WTC11 (cell line): Measurements from ENCODE around the gene WTIP. TPM values are rescaled to one million over a fixed set of nuclear protein-coding genes. Genes with fewer than 3 reads are reported as not detected.

Experiments
- ATAC-seq: fragments of 200-7000 bp; cut with Tn5 transposase; 2 replicates; pipeline ENCODE4 v1.10.0; 2021; ENCODE audit warnings: mild to moderate bottlenecking, moderate library complexity
- CTCF ChIA-PET: fragments of 300-600 bp; sonication (Branson Sonifier 250); formaldehyde crosslinking; loops from one replicate; lab custom pipeline; 2021; ENCODE audit warnings: antibody characterized with exemption; lab: Charles Lee
- POLR2A ChIA-PET: fragments of 350-600 bp; sonication (Branson Sonifier 250); formaldehyde crosslinking; loops from one replicate; lab custom pipeline; 2021; ENCODE audit warnings: antibody characterized with exemption; lab: Charles Lee
- DNase-seq: peaks from one replicate; pipeline ENCODE4 v3.0.0; 2021; ENCODE audit warnings: low spot score
- H3K27ac Mint-ChIP-seq: 2 replicates; pipeline ENCODE4 v1.8.0; 2021; ENCODE audit warnings: mixed read lengths
- H3K27me3 Mint-ChIP-seq: 2 replicates; pipeline ENCODE4 v1.8.0; 2021; ENCODE audit warnings: low read depth, mild to moderate bottlenecking, moderate library complexity, mixed read lengths
- H3K36me3 Mint-ChIP-seq: 2 replicates; pipeline ENCODE4 v1.8.0; 2021; ENCODE audit warnings: mixed read lengths
- H3K4me1 Mint-ChIP-seq: 2 replicates; pipeline ENCODE4 v1.8.0; 2022; ENCODE audit warnings: mixed read lengths
- H3K4me3 Mint-ChIP-seq: 2 replicates; pipeline ENCODE4 v1.8.0; 2021; ENCODE audit warnings: mild to moderate bottlenecking, moderate library complexity, mixed read lengths
- H3K9me3 Mint-ChIP-seq: 2 replicates; pipeline ENCODE4 v1.8.0; 2021; ENCODE audit warnings: mixed read lengths
- AFF4 ChIP-seq: sonication (generic); formaldehyde crosslinking; IDR thresholded peaks from 2 replicates; pipeline ENCODE4 v1.8.1; 2023; ENCODE audit warnings: mild to moderate bottlenecking, missing genetic modification reagents, borderline replicate concordance
- CTCF ChIP-seq: fragments of 200-600 bp; IDR thresholded peaks from 2 replicates; pipeline ENCODE4 v1.8.0; 2022; ENCODE audit warnings: antibody characterized with exemption
- FOXP1 ChIP-seq: sonication (generic); formaldehyde crosslinking; IDR thresholded peaks from 2 replicates; pipeline ENCODE4 v1.8.0; 2022; ENCODE audit warnings: missing genetic modification reagents, mild to moderate bottlenecking, moderate library complexity, borderline replicate concordance
- JUN ChIP-seq: sonication (generic); formaldehyde crosslinking; IDR thresholded peaks from 2 replicates; pipeline ENCODE4 v1.8.0; 2023; ENCODE audit warnings: mild to moderate bottlenecking, missing genetic modification reagents
- NFYB ChIP-seq: sonication (generic); formaldehyde crosslinking; conservative IDR thresholded peaks from 2 replicates; pipeline ENCODE4 v1.8.0; 2022; ENCODE audit warnings: low read depth, missing genetic modification reagents
- NR1H2 ChIP-seq: sonication (generic); formaldehyde crosslinking; IDR thresholded peaks from 2 replicates; pipeline ENCODE4 v1.9.0; 2021; ENCODE audit warnings: mild to moderate bottlenecking, moderate library complexity, missing genetic modification reagents
- NR3C1 ChIP-seq: sonication (generic); formaldehyde crosslinking; conservative IDR thresholded peaks from 2 replicates; pipeline ENCODE4 v1.8.1; 2023; ENCODE audit warnings: low read depth, mild to moderate bottlenecking, missing genetic modification reagents
- RELA ChIP-seq: sonication (generic); formaldehyde crosslinking; IDR thresholded peaks from 2 replicates; pipeline ENCODE4 v1.8.1; 2022; ENCODE audit warnings: missing genetic modification reagents, mild to moderate bottlenecking, borderline replicate concordance
- ZNF423 ChIP-seq: fragments of 250-450 bp; sonication (Bioruptor Pico); IDR thresholded peaks from 2 replicates; pipeline ENCODE4 v2.1.2; 2022; ENCODE audit warnings: mild to moderate bottlenecking, moderate library complexity
- ZNF532 ChIP-seq: fragments of 250-450 bp; sonication (Bioruptor Pico); IDR thresholded peaks from 2 replicates; pipeline ENCODE4 v1.9.0; 2021; ENCODE audit warnings: mild to moderate bottlenecking, borderline replicate concordance
- ZSCAN18 ChIP-seq: fragments of 250-450 bp; sonication (Bioruptor Pico); IDR thresholded peaks from 2 replicates; pipeline ENCODE4 v2.1.2; 2022; ENCODE audit warnings: mild to moderate bottlenecking, moderate library complexity
- total RNA-seq: library from RNA; stranded (reverse); gene quantifications from 3 replicates; pipeline ENCODE4 v1.2.3, GENCODE V29; 2021
- TF ChIP-seq, protein P1 (sequence below): fragments of 250-450 bp; sonication (Bioruptor Pico); IDR thresholded peaks from 2 replicates; pipeline ENCODE4 v1.9.0; 2021; ENCODE audit warnings: moderate library complexity, mild to moderate bottlenecking, inconsistent platforms, borderline replicate concordance
- TF ChIP-seq, protein P2 (sequence below): sonication (generic); formaldehyde crosslinking; IDR thresholded peaks from 2 replicates; pipeline ENCODE4 v1.8.0; 2022; ENCODE audit warnings: mild to moderate bottlenecking, missing genetic modification reagents

Gene WTIP
- total RNA-seq, 1 experiment from 2014 or later, result 14.3 TPM

DNA sequence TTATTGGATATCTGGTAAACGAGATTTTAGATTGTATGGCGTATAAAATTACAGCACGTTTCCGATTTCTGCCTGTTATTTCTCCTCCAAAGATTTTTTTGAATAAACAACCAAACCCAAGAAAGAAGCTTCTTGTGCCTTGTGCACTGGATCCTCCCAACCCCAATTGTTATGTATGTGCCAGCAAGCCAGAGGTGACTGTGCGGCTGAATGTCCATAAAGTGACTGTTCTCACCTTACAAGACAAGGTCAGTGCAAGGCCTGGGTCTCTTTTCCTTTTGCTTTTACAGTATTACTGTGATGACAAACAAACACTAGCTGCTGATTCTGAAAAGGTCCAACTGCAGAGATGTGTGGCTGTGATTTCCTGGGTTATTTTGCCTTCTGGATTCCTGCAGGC lies 22.9 kb upstream of the WTIP start:
- ATAC-seq, result no peak
- no peaks in the 10 kb centered on the region for H3K27me3 Mint-ChIP-seq
- no peak overlapping the region for H3K4me3 Mint-ChIP-seq
- no peak for TF ChIP-seq AFF4
- TF ChIP-seq, all 79 proteins: peak for 0
- Mint-ChIP-seq H3K9me3 (no peaks in the 10 kb centered on the region), H3K4me1 (peaks cover 19% of the 10 kb centered on the region), H3K27ac (peak overlapping the region; percentile 98; the same call in 1 of the 2 replicates), H3K36me3 (peaks cover 72% of the 10 kb centered on the region)
- POLR2A ChIA-PET, result no interaction called here
- DNase-seq, result no peak
- CTCF ChIA-PET, result no interaction called here

- Mint-ChIP-seq H3K27me3 (no peaks in the 10 kb centered on the region), H3K9me3 (no peaks in the 10 kb centered on the region), H3K4me1 (peaks cover 19% of the 10 kb centered on the region), H3K36me3 (peaks cover 71% of the 10 kb centered on the region), H3K27ac (peak overlapping the region; percentile 75; the same call in 1 of the 2 replicates), H3K4me3 (no peak overlapping the region)
- ATAC-seq, result no peak
- TF ChIP-seq CTCF (no peak), AFF4 (no peak), NR1H2 (no peak), FOXP1 (CRISPR knock-in tag) (no peak), ZNF532 (CRISPR knock-in tag) (no peak), ZNF423 (no peak), NR3C1 (no peak), NFYB (CRISPR knock-in tag) (no peak), ZSCAN18 (no peak), JUN (CRISPR knock-in tag) (no peak), RELA (no peak)
- TF ChIP-seq, protein P1, sequence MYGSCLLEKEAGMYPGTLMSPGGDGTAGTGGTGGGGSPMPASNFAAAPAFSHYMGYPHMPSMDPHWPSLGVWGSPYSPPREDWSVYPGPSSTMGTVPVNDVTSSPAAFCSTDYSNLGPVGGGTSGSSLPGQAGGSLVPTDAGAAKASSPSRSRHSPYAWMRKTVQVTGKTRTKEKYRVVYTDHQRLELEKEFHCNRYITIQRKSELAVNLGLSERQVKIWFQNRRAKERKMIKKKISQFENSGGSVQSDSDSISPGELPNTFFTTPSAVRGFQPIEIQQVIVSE (CRISPR knock-in tag), result no peak
- TF ChIP-seq, protein P2, sequence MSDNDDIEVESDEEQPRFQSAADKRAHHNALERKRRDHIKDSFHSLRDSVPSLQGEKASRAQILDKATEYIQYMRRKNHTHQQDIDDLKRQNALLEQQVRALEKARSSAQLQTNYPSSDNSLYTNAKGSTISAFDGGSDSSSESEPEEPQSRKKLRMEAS (CRISPR knock-in tag), result no peak
- CTCF ChIA-PET, result no interaction called here
- POLR2A ChIA-PET, result no interaction called here
- DNase-seq, result no peak
Observed at GRCh38 chr19:34459614-34460013, 21.9 kb upstream of the WTIP start.
